Measurements from ENCODE around the gene EHMT1.

The EHMT1 gene

DNA sequence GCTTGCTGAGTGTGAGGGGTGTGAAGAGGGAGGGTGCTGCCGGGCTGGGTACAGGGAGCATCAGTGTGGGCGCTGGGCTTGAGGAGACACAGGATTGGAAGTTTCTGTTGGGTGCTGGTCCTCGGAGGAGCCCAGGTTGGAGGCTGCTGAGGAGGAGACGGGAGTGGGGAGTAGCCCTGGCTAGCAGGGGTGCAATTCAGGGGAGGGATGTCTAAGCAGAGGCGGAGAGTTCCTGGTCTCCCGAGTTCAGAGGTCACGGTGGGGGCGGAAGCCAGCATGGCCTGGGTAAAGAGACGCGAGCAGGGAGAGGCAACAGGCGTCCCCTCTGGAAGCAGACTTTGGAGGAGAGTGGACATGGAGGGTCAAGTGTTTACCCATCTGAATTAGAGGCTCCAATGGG is 196.0 kb downstream of the EHMT1 start:
- no peak for DNase-seq

DNA sequence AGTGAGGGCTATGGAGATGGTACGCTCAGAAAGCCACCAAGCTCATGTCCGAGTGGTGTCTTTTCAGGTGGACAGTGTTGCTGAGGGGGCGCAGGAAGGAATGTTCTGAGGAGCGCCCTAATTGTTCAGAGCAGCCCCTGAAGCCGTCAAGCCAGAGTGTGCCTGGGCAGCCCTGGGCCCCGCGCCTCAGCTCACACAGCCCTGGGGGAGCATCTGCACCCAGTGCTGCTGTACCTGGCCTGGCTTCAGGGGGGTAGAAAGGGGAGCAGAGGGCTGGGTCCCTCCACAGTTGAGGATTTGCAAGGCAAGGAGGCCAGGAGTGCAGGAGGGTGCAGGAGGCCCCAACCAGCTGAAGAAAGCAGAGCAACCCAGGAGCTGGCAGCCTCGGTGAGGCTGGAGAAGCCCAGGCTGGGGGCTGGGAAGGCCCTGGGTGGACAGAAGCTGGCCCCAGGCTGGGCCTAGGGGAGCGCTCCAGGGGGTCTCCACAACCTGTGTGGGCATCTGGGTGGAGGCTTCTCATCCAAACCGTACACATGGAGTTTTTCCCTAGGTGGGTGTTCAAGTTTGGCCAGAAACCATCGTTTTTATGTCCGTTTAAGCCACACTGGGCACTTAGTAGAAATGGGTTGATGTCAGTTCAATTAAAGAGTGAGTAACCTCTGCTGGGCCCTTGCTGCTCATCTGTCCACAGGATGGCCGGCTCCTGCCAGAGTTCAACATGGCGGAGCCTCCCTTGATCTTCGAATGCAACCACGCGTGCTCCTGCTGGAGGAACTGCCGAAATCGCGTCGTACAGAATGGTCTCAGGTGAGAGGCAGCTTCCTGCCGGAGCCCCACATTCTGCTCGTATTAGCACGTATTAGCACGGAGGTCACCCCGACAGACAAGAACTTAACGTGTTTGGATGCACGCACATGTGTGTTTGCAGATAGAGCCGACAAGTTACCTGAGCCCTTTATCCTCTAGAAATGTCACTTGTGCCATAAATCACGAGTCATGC is 196.8 kb downstream of the EHMT1 start:
- no peak for DNase-seq

GRCh38 chr9:137816531-137817235 is 197.9 kb downstream of the EHMT1 start:
- no peak for DNase-seq

GRCh38 chr9:137817236-137818200 is 198.7 kb downstream of the EHMT1 start:
- DNase-seq = no peak

GRCh38 chr9:137818286-137818685 is 199.5 kb downstream of the EHMT1 start:
- DNase-seq = no peak

DNA sequence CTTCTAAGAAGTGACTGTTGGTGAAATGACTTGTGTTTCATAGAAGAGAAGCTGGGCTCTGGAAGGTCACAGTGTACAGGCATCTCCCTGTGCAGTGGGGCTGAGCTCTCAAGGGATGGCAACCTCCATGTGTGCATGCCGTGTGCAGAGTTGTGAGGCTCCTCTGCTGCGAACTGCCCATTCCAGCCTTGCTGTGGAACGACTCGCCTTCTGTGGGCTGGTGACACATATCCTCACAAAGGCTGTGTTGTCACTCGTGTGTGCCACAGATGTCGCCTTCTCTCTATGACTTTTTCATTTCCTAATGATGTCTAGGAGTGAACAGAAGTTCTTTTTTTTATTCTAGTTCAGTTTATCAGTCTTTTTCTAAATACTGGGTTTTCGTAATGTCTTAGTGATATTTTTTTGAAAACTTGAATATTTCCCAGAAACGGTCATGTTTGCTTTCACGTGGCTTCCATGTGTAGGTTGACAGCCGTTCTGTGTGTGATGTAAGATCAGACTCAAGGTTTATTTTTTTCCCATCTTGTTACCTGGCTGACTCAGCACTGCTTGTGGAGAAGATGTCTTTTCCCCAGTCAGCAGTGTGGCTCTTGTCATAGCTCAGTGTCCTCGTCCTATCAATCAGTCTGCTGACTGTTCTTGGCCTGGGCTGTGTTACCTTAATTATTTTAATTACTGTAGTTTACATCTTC is 201.5 kb downstream of the EHMT1 start:
- DNase-seq = no peak

GRCh38 chr9:137823986-137824771 is 205.4 kb downstream of the EHMT1 start:
- DNase-seq = no peak

DNA sequence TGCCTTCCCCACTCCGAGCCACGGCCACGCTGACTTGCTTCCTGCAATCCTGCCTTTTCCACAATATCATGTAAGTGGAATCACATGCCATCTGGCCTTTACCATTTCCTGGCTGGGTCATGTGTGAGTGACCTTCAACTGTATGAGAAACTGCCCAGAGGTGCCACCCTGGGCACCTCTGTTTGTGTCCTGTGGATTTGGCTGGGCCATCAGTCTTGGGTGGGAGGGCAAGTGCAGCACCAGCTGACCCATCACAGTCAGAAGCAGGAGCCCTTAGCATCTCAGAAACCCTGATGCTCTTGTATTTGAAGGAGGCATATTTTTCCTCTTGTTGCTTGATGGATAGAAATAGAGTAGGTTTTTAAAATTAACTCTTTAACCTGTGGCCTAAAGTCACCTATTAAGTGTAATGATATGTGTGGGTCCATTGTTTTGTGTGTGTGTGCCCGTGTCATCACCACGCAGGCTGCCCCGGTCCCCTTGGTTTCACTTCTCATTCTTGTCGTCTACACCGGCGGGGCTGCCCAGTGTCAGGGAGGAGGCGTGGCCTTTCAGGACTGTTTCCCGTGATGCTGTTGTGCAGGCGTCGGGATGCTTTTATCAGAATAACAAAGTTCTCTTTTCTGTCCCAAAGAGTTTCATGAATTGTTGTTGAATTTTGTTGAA is 206.7 kb downstream of the EHMT1 start:
- no peak for DNase-seq

DNA sequence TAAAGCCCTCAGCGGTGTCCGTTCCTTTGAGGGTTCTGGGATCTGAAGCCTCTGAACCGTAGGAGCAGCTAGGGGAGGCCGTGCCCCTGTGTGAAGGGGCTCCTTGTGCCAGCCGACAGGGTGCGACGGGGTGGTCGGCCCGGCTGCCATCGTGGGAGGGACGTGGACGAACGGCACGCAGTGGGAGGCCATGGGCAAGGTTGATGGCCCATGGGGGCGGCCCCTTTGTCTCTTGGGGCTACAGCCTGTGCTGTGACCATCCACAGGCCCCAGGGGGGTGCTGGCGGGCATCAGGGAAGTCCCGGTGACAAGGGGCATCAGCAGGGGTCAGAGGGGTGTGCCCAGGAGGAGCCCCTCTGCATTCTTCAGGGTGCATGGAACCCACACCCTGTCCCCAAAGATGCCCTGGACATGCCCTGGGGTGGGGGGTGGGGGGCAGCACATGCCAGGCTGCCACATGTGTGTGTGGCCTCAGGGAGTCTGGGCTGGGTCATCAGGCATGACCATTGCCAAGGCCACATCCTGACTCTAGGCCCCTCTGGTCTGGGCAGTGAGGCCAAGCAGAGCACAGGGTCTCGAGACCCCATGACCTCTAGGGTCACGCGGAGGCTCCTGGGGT is 209.2 kb downstream of the EHMT1 start:
- no peak for DNase-seq

GRCh38 chr9:137828527-137829259 is 209.9 kb downstream of the EHMT1 start:
- DNase-seq = no peak

DNA sequence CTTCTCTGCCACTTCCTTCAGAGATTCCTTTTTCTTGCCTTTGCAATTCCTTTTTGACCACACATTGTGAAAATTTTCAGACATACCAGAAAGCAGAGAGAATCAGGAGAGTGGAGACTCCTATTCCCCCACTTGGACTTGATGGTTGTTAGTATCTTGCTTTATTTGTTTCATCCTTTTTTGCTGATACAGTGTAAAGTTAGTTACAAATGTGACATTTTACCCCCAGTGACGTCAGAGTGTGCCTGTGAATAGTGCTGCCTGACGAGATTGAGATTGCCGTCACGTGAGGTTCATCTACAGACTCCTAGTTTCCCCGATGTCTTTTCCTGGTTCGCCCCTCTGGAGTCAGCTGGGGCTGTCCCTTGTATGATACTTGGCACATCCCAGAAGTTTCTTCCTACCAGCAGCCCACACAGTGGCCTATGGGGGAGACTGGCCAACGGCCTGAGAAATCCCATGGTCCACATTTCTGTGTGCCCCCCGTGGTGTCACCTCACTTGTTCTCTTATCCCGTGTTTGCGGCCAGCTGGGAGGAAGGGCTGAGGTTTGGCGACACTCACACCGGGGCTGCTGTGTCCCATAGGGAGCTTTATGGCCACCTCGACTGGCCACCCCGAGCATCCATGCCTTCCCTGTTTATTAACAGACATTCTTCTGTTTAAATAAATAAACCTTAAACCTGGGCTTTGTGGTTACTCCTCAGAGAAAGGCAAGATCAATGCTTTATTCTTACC is 210.6 kb downstream of the EHMT1 start:
- DNase-seq = no peak

DNA sequence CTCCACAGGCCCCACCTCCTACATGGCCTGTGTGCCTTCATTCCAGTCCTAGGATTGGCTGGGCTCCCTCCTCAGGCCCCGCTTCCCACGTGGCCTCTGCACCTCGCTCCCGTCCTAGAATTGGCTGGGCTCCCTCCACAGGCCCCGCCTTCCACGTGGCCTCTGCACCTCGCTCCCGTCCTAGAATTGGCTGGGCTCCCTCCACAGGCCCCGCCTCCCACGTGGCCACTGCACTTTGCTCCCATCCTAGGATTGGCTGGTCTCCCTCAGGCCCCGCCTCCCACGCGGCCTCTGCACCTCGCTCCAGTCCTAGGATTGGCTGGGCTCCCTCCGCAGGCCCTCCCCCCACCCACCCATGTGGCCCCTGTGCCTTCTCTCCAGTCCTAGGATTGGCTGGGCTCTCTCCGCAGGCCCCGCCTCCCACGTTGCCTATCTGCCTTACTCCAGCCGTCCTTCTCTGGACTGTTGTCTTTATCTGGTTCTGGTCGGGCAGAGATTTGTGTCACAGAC is 213.4 kb downstream of the EHMT1 start:
- no peak for DNase-seq

GRCh38 chr9:137832830-137833590 is 214.2 kb downstream of the EHMT1 start:
- no peak for DNase-seq

DNA sequence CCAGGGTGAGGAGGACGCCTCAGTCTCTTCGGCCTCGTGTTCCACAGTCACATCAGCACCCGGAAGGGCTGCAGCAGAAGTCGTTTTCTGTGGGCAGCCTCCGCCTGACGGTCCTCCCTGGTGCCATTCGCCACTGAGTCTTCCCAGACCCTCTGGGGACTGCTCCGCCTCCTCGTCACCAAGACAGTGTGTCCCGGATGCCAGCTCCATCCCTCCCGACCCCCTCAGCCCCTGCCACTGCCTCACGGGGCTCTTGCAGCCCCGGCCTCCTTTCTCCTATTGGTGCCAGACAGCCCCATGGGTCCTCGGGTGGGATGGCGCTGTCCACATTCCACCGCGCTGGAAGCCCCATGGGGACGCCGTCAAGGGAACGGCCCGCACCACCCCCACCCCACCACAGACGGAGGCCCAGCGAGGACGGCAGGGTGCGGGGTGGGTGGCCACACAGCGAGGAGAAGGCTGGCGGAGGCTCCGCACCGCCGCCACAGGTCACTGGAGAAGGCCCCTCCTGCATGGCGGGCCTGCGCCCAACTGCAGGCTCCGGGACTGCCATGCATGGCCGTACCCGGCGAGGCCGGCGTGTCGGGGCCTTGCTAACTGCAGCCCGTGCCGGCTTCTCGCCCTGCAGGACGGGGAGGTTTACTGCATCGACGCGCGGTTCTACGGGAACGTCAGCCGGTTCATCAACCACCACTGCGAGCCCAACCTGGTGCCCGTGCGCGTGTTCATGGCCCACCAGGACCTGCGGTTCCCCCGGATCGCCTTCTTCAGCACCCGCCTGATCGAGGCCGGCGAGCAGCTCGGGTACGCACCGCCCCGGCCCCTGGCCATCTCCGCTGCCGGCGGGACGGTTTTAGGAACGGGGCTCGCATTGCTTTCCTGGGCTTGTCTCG is 215.2 kb downstream of the EHMT1 start:
- no peak for DNase-seq

DNA sequence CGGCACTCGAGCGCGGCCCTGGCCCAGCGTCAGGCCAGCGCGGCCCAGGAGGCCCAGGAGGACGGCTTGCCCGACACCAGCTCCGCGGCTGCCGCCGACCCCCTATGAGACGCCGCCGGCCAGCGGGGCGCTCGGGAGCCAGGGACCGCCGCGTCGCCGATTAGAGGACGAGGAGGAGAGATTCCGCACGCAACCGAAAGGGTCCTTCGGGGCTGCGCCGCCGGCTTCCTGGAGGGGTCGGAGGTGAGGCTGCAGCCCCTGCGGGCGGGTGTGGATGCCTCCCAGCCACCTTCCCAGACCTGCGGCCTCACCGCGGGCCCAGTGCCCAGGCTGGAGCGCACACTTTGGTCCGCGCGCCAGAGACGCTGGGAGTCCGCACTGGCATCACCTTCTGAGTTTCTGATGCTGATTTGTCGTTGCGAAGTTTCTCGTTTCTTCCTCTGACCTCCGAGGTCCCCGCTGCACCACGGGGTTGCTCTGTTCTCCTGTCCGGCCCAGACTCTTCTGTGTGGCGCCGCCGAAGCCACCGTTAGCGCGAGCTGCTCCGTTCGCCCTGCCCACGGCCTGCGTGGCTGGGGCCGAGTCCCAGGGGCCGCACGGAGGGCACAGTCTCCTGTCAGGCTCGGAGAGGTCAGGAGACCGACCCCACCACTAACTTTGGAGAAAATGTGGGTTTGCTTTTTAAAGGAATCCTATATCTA is 216.2 kb downstream of the EHMT1 start:
- no peak for DNase-seq
